K562 (cell line): Measurements from ENCODE around the gene ELL3. TPM values are rescaled to one million over a fixed set of nuclear protein-coding genes. Genes with fewer than 3 reads are reported as not detected.
A peak's percentile ranks its signal among the peaks of the same experiment; 100 is the strongest.

ENCODE experiments used
- HNRNPH1 ChIP-seq: fragments of 200-400 bp; formaldehyde crosslinking; optimal IDR thresholded peaks from 2 replicates; pipeline ENCODE3; 2017; ENCODE audit warnings: low read depth, mild to moderate bottlenecking, low read length, moderate library complexity
- KDM5B ChIP-seq: fragments of 200-600 bp; sonication (generic); IDR thresholded peaks from 2 replicates; pipeline ENCODE4 v1.6.1; 2012; ENCODE audit warnings: low read depth, mild to moderate bottlenecking, moderate library complexity, low read length, control low read depth, inconsistent platforms; ENCODE audit not compliant: insufficient replicate concordance
- MGA ChIP-seq: fragments of 450-650 bp; IDR thresholded peaks from 2 replicates; pipeline ENCODE4 v1.6.1; 2016; ENCODE audit warnings: mild to moderate bottlenecking, moderate library complexity
- NCOA2 ChIP-seq, 2 experiments: fragments of 450-650 bp; IDR thresholded peaks; 2 replicates each; pipeline ENCODE4 v1.6.1; 2018; ENCODE audit warnings: mild to moderate bottlenecking in 2 of 2, moderate library complexity in 1 of 2; ENCODE audit not compliant: partially characterized antibody in 2 of 2
- NFATC3 ChIP-seq: fragments of 450-650 bp; IDR thresholded peaks from 2 replicates; pipeline ENCODE4 v1.6.1; 2017; ENCODE audit warnings: mild to moderate bottlenecking
- PCBP2 ChIP-seq: fragments of 200-400 bp; formaldehyde crosslinking; IDR thresholded peaks from 2 replicates; pipeline ENCODE4 v1.6.1; 2018; ENCODE audit warnings: low read length, low read depth, mild to moderate bottlenecking, moderate library complexity; ENCODE audit not compliant: poor library complexity, severe bottlenecking
- TBL1XR1 ChIP-seq, 2 experiments: IDR thresholded peaks; 2 replicates each; pipeline ENCODE4 v1.6.1; 2012; ENCODE audit warnings: improper control_type of control experiment in 2 of 2, low read length in 2 of 2, mild to moderate bottlenecking in 1 of 2
- TRIM28 ChIP-seq: fragments of 450-650 bp; IDR thresholded peaks from 2 replicates; pipeline ENCODE4 v1.6.1; 2017
- ZNF282 ChIP-seq: sonication (generic); formaldehyde crosslinking; IDR thresholded peaks from 2 replicates; pipeline ENCODE4 v1.8.1; 2023; ENCODE audit warnings: missing genetic modification reagents
- polyA plus RNA-seq, 8 experiments: library from polyadenylated mRNA; depleted of rRNA in 4 of 8; stranded (reverse) in 5 of 8; unstranded in 3 of 8; fragments of >200 nt; fragmentation: Nextera tagmentation in 2 of 8; fragmentation: Illumina TruSeq in 1 of 8; extraction: Ambion mirVana in 2 of 8; extraction: Trizol in 1 of 8; gene quantifications; 2 replicates each; pipeline versions ENCODE4 v1.2.1 to v1.2.3, GENCODE V29; 2011 to 2014; ENCODE audit warnings: inconsistent platforms in 1 of 8, missing spikeins in 1 of 8
- total RNA-seq, 7 experiments: library from RNA; depleted of rRNA in 6 of 7; stranded (reverse); fragments of >200 nt in 6 of 7; fragmentation: Illumina TruSeq in 2 of 7; extraction: Trizol in 2 of 7; gene quantifications; 2 replicates each; pipeline versions ENCODE4 v1.2.1 to v1.2.3, GENCODE V29; 2011 to 2021; ENCODE audit warnings: low replicate concordance in 1 of 7
- TF ChIP-seq, protein P1 (sequence below): fragments of 450-650 bp; IDR thresholded peaks from 2 replicates; pipeline ENCODE4 v1.6.1; 2016; ENCODE audit warnings: borderline replicate concordance

Gene ELL3
- total and polyA plus RNA-seq, 9 of the 15 experiments (the other 6 are each of a cell fraction or from before 2014, with no cell fraction given) = 0.80 to 5.2 (median 2.6) TPM

DNA sequence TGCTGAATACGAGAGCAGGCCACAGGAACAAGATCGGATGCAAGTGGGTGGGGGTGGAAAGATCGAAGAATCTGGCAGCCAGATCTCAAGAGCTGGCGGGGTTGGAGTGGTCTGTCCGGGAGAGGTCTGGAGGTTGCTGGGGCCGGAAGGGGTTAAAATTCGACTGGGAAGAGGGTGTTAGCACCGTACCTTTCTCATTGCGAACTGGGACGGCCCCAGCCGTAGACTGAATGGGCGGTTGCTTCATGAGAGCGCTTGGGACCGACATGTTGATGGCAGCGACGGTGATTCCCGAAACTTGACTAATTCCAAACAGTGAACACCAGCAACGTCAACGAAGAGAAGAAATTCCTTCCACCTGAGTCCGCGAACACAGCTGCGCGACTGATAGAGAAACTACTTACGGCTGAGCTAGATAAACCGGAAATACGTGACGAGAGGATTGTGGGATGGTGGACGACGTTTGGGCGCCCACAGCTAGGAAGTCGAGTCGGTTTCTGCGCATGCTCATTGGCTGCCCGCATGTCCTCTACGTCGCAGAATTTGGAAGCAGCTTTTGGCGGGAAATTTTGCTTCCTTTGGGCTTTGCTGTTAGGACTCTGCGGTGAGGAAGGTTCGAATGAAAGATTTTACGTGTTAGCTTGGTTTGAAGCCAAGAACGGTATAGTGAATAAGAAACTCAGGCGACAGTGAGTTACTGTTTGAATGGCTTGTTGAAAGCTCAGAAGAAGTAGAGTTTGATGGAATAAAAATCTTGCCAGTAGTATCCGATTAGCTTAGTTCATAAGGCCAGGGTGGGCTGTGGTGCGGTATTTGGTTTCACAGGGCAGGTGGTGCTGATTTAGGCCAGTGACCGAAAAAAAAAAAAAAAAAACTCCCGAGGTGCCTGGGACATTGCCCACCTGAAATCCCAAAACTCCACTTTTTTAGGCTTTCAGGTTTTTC lies 47.8 kb upstream of the ELL3 start, which contains the start of gene MFAP1 (continued):
- TF ChIP-seq ZNF282 (CRISPR knock-in tag) (no peak), HNRNPH1 (no peak), TBL1XR1 (IDR thresholded peaks at IDR 0.05; ENCODE audit: low read length in 2 of 2) (peak; percentile 41 to 50; a peak in 2 of 4 replicates), MGA (peak; percentile 99), NCOA2 (IDR thresholded peaks at IDR 0.05; ENCODE audit: partially characterized antibody in 2 of 2) (no peak), NFATC3 (no peak; the same call in 1 of the 2 replicates), TRIM28 (peak; percentile 77; the same call in 1 of the 2 replicates), KDM5B (peak; percentile 93), PCBP2 (no peak)
- TF ChIP-seq, protein P1, sequence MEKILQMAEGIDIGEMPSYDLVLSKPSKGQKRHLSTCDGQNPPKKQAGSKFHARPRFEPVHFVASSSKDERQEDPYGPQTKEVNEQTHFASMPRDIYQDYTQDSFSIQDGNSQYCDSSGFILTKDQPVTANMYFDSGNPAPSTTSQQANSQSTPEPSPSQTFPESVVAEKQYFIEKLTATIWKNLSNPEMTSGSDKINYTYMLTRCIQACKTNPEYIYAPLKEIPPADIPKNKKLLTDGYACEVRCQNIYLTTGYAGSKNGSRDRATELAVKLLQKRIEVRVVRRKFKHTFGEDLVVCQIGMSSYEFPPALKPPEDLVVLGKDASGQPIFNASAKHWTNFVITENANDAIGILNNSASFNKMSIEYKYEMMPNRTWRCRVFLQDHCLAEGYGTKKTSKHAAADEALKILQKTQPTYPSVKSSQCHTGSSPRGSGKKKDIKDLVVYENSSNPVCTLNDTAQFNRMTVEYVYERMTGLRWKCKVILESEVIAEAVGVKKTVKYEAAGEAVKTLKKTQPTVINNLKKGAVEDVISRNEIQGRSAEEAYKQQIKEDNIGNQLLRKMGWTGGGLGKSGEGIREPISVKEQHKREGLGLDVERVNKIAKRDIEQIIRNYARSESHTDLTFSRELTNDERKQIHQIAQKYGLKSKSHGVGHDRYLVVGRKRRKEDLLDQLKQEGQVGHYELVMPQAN = peak; percentile 91; the same call in 1 of the 2 replicates
